GM19193 (cell line): ENCODE measurements around the gene KYAT1.
A peak's percentile ranks its signal among the peaks of the same experiment; 100 is the strongest.

Experiments
- POLR2A ChIP-seq: IDR thresholded peaks from 4 replicates; pipeline ENCODE4 v1.6.1; 2011; ENCODE audit not compliant: insufficient read depth, insufficient read length; ENCODE audit errors: extremely low read depth

Gene KYAT1

DNA sequence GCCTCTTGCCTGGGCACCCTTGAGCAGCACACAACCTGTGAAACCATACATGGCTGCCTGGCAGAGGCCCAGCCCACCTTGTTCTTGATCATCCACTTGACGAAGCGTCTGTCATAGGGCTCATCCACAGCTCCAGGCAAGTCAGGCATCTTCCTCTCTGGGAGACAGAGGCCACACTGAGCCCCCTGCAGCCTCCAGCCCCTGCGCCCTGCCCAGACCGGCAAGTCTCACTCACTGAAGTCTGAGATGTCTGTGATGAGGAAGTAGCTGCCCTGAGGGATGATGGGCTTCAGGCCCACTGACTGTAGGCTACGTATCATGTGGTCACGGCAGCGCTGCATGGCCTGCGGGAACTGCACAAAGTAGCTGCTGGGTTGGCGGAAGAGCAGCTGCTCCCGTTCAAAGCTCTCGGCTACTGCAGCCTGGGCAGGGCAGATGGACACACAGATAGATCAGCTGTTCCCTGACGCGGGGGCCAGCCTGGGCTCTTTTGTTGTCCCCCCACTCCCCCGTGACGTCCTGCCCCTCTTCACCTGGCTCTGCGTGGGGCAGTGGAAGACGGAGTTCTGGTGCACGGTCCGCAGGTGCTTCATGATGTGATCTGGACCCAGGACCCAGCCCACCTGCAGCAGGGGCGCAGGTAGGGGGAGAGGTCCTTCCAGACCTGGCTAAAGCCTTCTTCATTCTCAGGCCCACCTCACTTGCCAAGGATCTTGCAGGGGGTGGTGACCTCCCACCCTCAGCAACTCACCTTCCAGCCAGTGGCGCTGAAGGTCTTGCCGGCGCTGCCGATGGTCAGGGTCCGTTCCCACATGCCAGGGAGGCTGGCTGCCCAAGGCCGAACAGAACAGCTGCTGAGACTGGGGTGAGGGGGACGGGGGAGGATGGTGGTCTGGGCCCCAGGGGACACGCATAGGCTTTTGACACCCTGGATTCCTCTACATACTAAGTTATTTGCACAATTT, 46.2 kb downstream of the KYAT1 start:
- no peak for TF ChIP-seq POLR2A

GRCh38 chr9:128833696-128834095, 48.1 kb downstream of the KYAT1 start:
- TF ChIP-seq POLR2A = no peak

- TF ChIP-seq POLR2A = peak; percentile 93
Measured at GRCh38 chr9:128829477-128830251, 52.1 kb downstream of the KYAT1 start, which contains the start of gene SPOUT1. Gene SPOUT1, minus strand, starts transcription at chr9:128829794. Its CDS starts 14 bp downstream, at chr9:128829780.

DNA sequence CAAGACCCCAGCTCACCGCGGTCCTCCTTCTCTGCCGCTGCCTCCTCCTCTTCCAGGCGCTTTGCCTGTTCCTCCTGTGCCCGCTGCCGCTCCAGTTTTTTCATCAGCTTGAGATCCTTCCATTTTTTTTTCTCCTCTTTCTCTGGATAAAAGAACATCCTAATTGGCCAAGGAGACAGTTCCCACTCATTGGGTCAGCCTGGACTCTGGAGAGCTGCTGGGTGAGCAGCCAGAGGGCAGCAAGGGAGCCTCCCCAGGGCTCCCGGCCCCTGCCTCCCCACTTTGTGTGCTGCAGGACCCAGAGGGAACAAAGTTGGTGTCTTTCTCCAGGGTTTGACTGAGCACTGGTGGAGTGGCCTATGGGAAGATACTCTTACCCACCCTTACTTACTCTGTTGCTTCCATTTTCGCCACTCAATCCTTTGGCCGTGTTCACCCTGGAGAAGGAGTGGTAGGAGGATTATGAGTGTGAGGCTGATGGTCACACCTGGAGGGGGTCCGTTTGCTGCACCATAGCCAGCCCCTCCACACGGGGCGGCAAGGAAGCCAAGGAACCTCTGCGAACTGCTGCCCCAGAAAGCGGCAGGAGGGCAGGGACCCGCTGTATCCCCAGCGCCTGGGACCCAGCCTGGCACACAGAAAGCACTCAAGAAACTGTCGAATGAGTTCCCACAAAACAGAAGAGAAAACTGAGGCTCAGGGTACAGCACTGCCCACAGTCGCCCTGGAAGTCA, 52.9 kb downstream of the KYAT1 start:
- TF ChIP-seq POLR2A = no peak

- no peak for TF ChIP-seq POLR2A
Measured at GRCh38 chr9:128828267-128828666, 53.5 kb downstream of the KYAT1 start.

DNA sequence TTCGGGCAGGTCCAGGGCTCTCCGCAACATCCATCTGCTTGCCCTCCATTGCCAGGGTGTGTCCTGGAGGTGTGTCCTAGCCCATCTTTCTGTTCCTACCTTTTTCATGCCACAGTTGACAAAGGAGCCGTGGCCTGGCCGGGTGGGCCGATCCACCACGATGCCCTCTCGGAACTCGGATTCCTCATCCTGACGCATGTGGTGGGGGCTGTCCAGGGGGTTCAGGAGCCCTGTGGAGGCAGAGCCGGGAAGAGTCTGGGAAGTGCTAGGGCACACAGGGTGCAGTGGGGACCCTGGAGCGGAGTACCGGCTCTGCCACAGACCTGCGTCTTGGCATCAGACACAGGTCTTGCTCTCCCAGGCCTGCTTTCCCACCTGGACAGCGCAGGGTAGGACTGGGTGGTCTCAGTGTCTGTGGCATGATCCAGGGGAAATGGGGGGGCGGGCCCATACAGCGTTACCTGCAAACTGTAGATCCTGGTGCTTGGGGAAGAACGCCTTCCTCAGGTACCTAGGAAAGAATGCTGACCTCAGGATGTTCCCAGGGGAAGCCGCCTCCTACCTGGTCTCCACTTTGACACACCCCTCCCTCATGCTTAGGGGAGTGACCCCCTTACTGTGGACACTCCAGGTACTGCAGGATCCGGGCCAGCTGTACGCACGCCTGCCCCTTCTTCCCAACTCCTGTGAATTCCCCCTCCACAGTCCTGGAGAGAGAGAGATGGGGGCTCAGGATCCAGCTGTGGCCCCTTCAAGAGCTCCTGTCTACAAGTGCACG, 55.6 kb downstream of the KYAT1 start:
- TF ChIP-seq POLR2A = no peak

- TF ChIP-seq POLR2A = no peak
Measured at GRCh38 chr9:128824911-128825310, 56.8 kb downstream of the KYAT1 start.

- TF ChIP-seq POLR2A = no peak
Measured at GRCh38 chr9:128823903-128824406, 57.8 kb downstream of the KYAT1 start.

DNA sequence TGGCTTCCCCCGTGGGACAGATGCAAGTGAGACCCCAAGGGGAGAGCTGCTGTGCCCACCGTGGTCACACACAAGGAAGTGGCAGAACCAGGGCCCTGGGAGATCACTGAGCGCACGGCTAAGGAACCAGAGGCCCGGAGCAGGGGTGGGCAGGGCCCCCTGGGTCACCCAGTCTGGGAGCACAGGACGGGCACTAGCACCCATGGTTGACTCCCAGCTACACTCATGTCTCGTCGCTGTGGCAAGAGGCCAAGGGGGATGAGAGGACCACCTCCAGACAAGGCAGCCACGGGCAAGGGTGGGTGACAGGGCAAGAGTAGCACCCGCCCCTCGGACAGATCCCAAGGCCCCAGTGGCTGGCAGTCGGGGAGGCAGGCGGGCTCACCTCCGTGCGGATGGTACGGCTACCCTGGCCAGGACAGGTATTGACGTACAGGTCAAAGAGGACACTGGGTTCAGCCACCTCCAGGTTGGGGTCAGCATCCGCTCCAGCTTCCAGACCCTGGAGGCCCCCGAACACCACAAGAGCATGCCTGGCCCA, 58.3 kb downstream of the KYAT1 start:
- TF ChIP-seq POLR2A = no peak

DNA sequence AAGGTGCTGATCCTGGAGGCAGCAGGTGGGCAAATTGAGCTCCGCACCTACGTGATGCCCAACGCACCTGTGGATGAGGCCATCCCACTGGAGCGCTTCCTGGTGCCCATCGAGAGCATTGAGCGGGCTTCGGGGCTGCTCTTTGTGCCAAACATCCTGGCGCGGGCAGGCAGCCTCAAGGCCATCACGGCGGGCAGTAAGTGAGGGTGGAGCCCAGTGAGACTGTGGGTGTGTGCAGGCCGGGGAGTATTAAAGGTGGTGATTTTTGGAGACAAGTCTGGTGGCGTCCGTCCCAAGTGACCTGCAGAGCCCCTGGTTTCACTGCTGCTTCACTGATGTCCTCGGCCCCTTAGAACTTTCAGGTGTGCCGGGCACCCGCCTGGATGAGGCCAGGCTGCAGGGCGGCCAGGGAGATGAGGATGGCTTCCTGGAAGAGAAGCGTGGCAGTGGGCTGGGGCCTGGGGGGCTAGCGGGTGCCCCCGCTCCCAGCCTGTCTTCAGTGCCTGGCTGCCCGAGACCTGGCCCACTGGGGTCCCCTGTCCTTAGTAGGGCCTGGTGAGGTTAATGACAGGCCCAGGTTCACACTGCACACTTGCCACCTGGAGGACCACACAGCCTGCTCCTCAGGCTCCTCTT, 59.2 kb downstream of the KYAT1 start:
- no peak for TF ChIP-seq POLR2A

GRCh38 chr9:128821584-128822406, 60.0 kb downstream of the KYAT1 start:
- TF ChIP-seq POLR2A = no peak
